HEK293T (cell line): ENCODE measurements around the gene IL2RA.

Experiments used
- NFRKB ChIP-seq: fragments of 450-650 bp; IDR thresholded peaks from 2 replicates; pipeline ENCODE4 v1.6.1; 2016; ENCODE audit warnings: mild to moderate bottlenecking, moderate library complexity
- ZNF384 ChIP-seq: fragments of 450-650 bp; IDR thresholded peaks from 2 replicates; pipeline ENCODE4 v1.6.1; 2016

DNA sequence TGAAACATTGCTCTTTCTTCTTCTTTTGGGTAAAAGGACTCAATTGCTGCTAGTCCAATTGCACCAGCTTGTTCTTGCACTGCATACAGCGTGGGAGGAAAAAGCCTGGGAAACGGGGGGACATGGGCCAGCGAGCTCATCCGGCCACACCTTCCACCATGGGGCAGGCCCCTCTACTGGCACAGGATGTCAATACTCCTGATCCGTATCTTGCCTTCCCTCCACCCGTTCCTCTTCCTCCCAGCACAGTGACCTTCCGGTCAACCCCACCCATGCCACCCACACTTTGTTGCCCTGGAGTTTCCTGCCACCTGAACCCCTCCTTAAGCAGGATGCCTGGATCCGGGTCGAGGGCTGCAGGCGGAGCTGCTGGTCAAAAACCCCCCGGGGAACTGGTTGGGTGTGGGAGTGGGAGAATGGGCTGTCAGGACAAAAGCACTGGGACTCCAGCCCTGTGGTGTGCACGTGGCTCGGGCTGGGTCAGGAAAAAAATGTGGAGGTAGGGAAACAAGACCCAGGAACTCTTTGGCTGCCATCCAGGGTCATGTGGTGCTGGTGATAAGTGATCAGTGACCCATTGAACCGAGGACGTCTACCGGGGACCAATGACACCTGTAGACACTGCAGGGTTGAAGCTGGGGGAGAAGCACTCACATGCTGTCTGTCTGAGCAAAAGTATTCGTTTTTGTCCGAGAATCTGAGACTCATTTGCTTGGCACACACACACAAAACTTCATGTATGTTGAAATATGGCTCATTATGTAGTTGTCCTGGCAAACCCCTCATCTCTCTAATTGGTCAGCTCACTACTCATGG is 8.1 kb downstream of the IL2RA start:
- no peak for TF ChIP-seq ZNF384
- no peak for TF ChIP-seq NFRKB
